Measurements from ENCODE around the gene LUZP2.

Gene LUZP2

GRCh38 chr11:24496736-24497725 lies at the start of gene LUZP2:
Gene LUZP2, plus strand, starts transcription at chr11:24497053.
- DNase-seq: no peak

- no peak for DNase-seq
Measured at GRCh38 chr11:24453129-24453718, 43.6 kb upstream of the LUZP2 start.

- no peak for DNase-seq
Measured at GRCh38 chr11:24457985-24458384, 38.9 kb upstream of the LUZP2 start.

- DNase-seq: no peak
Measured at GRCh38 chr11:24470431-24470830, 26.4 kb upstream of the LUZP2 start.

GRCh38 chr11:24471084-24471483 lies 25.8 kb upstream of the LUZP2 start:
- no peak for DNase-seq

GRCh38 chr11:24478718-24479117 lies 18.1 kb upstream of the LUZP2 start:
- no peak for DNase-seq

GRCh38 chr11:24489477-24489876 lies 7.4 kb upstream of the LUZP2 start:
- no peak for DNase-seq

GRCh38 chr11:24496386-24496735 lies 492 bp upstream of the LUZP2 start:
- no peak for DNase-seq

GRCh38 chr11:24497831-24498230 lies 978 bp downstream of the LUZP2 start:
- no peak for DNase-seq

GRCh38 chr11:24502425-24502824 lies 5.6 kb downstream of the LUZP2 start:
- no peak for DNase-seq

GRCh38 chr11:24509114-24509513 lies 12.3 kb downstream of the LUZP2 start:
- DNase-seq: no peak

- DNase-seq: no peak
Measured at GRCh38 chr11:24511511-24511910, 14.7 kb downstream of the LUZP2 start.

GRCh38 chr11:24513479-24514218 lies 16.8 kb downstream of the LUZP2 start:
- DNase-seq: no peak

GRCh38 chr11:24514219-24514594 lies 17.4 kb downstream of the LUZP2 start:
- DNase-seq: no peak

GRCh38 chr11:24515632-24516031 lies 18.8 kb downstream of the LUZP2 start:
- DNase-seq: no peak

GRCh38 chr11:24516638-24517037 lies 19.8 kb downstream of the LUZP2 start:
- no peak for DNase-seq

GRCh38 chr11:24521601-24522000 lies 24.7 kb downstream of the LUZP2 start:
- no peak for DNase-seq

- DNase-seq: no peak
Measured at GRCh38 chr11:24524156-24524555, 27.3 kb downstream of the LUZP2 start.

GRCh38 chr11:24531528-24531927 lies 34.7 kb downstream of the LUZP2 start:
- DNase-seq: no peak

- DNase-seq: no peak
Measured at GRCh38 chr11:24543771-24544170, 46.9 kb downstream of the LUZP2 start.

GRCh38 chr11:24556693-24557092 lies 59.8 kb downstream of the LUZP2 start:
- DNase-seq: no peak

GRCh38 chr11:24559315-24559714 lies 62.5 kb downstream of the LUZP2 start:
- DNase-seq: no peak

- no peak for DNase-seq
Measured at GRCh38 chr11:24560324-24560723, 63.5 kb downstream of the LUZP2 start.

- no peak for DNase-seq
Measured at GRCh38 chr11:24567380-24567779, 70.5 kb downstream of the LUZP2 start.

Measured in activated naive CD4-positive, alpha-beta T cell treated with anti-CD3 and anti-CD28 coated beads, Interleukin-2, amount 50 U/mL, for 16 hours (primary cell).